GM12878 (cell line): ENCODE measurements around the gene GSG1L. TPM values are rescaled to one million over a fixed set of nuclear protein-coding genes. Genes with fewer than 3 reads are reported as not detected.

ENCODE experiments used
- CBX3 ChIP-seq: fragments of 200-600 bp; sonication (generic); IDR thresholded peaks from 2 replicates; pipeline ENCODE4 v1.6.1; 2016; ENCODE audit warnings: low read depth, borderline replicate concordance
- FOS ChIP-seq: IDR thresholded peaks from 3 replicates; pipeline ENCODE4 v1.6.1; 2011; ENCODE audit warnings: borderline replicate concordance; ENCODE audit not compliant: insufficient read length; ENCODE audit errors: extremely low read depth
- SUPT20H ChIP-seq: IDR thresholded peaks from 2 replicates; pipeline ENCODE4 v1.6.1; 2011; ENCODE audit warnings: low read depth, mild to moderate bottlenecking, low read length, moderate library complexity, borderline replicate concordance; ENCODE audit not compliant: control insufficient read depth
- polyA plus RNA-seq, 11 experiments: library from polyadenylated mRNA; depleted of rRNA in 4 of 11; unstranded in 6 of 11; stranded (reverse) in 5 of 11; fragments of >200 nt; fragmentation: Nextera tagmentation in 4 of 11; fragmentation: Illumina TruSeq in 1 of 11; extraction: Ambion mirVana in 4 of 11; extraction: Trizol in 1 of 11; gene quantifications; 1 replicate in 1 of 11; 2 replicates in 10 of 11; pipeline versions ENCODE4 v1.2.1 to v1.2.3, GENCODE V29; 2011 to 2016; ENCODE audit warnings: inconsistent platforms in 2 of 11, missing spikeins in 2 of 11, low read depth in 1 of 11
- total RNA-seq, 4 experiments: library from RNA; depleted of rRNA in 3 of 4; stranded (reverse); fragments of >200 nt in 3 of 4; fragmentation: Illumina TruSeq in 1 of 4; extraction: Trizol in 1 of 4; gene quantifications; 2 replicates each; pipeline versions ENCODE4 v1.2.1 to v1.2.3, GENCODE V29; 2013 to 2021
- TF ChIP-seq, protein P1 (sequence below): fragments of 450-650 bp; IDR thresholded peaks from 2 replicates; pipeline ENCODE4 v1.6.1; 2016; ENCODE audit warnings: mild to moderate bottlenecking
- TF ChIP-seq, protein P2 (sequence below): fragments of 450-650 bp; IDR thresholded peaks from 2 replicates; pipeline ENCODE4 v1.6.1; 2018; ENCODE audit warnings: borderline replicate concordance, mild to moderate bottlenecking; ENCODE audit not compliant: partially characterized antibody
- TF ChIP-seq, protein P3 (sequence below): fragments of 150-350 bp; IDR thresholded peaks from 2 replicates; pipeline ENCODE4 v1.6.1; 2014; ENCODE audit warnings: mild to moderate bottlenecking, low read depth, low read length
- TF ChIP-seq, protein P4 (sequence below): fragments of 450-650 bp; IDR thresholded peaks from 2 replicates; pipeline ENCODE4 v1.6.1; 2016; ENCODE audit warnings: mild to moderate bottlenecking, moderate library complexity, borderline replicate concordance

Gene GSG1L
- total and polyA plus RNA-seq, 10 of the 15 experiments (the other 5 are each of a cell fraction or from before 2014, with no cell fraction given) = not detected

DNA sequence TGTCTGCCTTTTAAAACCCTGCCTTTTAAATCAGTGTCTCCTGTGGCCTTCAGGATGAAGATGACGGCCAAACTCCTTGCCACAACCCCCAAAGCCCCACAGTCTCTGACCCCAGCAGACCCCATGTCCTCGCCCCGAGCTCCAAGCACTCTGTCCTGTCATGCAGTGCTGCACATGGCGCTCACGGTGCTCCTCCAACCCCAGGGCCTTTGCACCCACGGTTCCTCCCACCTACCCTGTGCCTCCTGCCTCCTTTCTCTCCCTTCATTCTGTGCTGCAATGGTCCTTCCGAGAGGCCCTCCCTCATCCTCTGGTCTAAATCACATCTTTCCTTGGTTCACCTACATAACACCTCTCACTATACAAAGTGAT, 278.2 kb downstream of the GSG1L start (continued):
- TF ChIP-seq FOS (no peak), SUPT20H (no peak), CBX3 (no peak)
- TF ChIP-seq, protein P1, sequence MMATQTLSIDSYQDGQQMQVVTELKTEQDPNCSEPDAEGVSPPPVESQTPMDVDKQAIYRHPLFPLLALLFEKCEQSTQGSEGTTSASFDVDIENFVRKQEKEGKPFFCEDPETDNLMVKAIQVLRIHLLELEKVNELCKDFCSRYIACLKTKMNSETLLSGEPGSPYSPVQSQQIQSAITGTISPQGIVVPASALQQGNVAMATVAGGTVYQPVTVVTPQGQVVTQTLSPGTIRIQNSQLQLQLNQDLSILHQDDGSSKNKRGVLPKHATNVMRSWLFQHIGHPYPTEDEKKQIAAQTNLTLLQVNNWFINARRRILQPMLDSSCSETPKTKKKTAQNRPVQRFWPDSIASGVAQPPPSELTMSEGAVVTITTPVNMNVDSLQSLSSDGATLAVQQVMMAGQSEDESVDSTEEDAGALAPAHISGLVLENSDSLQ = no peak
- TF ChIP-seq, protein P2, sequence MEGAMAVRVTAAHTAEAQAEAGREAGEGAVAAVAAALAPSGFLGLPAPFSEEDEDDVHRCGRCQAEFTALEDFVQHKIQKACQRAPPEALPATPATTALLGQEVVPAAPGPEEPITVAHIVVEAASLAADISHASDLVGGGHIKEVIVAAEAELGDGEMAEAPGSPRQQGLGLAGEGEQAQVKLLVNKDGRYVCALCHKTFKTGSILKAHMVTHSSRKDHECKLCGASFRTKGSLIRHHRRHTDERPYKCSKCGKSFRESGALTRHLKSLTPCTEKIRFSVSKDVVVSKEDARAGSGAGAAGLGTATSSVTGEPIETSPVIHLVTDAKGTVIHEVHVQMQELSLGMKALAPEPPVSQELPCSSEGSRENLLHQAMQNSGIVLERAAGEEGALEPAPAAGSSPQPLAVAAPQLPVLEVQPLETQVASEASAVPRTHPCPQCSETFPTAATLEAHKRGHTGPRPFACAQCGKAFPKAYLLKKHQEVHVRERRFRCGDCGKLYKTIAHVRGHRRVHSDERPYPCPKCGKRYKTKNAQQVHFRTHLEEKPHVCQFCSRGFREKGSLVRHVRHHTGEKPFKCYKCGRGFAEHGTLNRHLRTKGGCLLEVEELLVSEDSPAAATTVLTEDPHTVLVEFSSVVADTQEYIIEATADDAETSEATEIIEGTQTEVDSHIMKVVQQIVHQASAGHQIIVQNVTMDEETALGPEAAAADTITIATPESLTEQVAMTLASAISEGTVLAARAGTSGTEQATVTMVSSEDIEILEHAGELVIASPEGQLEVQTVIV = no peak
- TF ChIP-seq, protein P3, sequence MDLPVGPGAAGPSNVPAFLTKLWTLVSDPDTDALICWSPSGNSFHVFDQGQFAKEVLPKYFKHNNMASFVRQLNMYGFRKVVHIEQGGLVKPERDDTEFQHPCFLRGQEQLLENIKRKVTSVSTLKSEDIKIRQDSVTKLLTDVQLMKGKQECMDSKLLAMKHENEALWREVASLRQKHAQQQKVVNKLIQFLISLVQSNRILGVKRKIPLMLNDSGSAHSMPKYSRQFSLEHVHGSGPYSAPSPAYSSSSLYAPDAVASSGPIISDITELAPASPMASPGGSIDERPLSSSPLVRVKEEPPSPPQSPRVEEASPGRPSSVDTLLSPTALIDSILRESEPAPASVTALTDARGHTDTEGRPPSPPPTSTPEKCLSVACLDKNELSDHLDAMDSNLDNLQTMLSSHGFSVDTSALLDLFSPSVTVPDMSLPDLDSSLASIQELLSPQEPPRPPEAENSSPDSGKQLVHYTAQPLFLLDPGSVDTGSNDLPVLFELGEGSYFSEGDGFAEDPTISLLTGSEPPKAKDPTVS = no peak
- TF ChIP-seq, protein P4, sequence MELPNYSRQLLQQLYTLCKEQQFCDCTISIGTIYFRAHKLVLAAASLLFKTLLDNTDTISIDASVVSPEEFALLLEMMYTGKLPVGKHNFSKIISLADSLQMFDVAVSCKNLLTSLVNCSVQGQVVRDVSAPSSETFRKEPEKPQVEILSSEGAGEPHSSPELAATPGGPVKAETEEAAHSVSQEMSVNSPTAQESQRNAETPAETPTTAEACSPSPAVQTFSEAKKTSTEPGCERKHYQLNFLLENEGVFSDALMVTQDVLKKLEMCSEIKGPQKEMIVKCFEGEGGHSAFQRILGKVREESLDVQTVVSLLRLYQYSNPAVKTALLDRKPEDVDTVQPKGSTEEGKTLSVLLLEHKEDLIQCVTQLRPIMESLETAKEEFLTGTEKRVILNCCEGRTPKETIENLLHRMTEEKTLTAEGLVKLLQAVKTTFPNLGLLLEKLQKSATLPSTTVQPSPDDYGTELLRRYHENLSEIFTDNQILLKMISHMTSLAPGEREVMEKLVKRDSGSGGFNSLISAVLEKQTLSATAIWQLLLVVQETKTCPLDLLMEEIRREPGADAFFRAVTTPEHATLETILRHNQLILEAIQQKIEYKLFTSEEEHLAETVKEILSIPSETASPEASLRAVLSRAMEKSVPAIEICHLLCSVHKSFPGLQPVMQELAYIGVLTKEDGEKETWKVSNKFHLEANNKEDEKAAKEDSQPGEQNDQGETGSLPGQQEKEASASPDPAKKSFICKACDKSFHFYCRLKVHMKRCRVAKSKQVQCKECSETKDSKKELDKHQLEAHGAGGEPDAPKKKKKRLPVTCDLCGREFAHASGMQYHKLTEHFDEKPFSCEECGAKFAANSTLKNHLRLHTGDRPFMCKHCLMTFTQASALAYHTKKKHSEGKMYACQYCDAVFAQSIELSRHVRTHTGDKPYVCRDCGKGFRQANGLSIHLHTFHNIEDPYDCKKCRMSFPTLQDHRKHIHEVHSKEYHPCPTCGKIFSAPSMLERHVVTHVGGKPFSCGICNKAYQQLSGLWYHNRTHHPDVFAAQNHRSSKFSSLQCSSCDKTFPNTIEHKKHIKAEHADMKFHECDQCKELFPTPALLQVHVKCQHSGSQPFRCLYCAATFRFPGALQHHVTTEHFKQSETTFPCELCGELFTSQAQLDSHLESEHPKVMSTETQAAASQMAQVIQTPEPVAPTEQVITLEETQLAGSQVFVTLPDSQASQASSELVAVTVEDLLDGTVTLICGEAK = no peak
